Activated CD8-positive, alpha-beta memory T cell treated with anti-CD3 and anti-CD28 coated beads, Interleukin-2, amount 50 U/mL, for 4 hours (primary cell): ENCODE data around the gene PTPRG.

Source experiments
- DNase-seq: peaks from one replicate; pipeline ENCODE4 v3.0.0-alpha.2; 2020

Gene PTPRG

DNA sequence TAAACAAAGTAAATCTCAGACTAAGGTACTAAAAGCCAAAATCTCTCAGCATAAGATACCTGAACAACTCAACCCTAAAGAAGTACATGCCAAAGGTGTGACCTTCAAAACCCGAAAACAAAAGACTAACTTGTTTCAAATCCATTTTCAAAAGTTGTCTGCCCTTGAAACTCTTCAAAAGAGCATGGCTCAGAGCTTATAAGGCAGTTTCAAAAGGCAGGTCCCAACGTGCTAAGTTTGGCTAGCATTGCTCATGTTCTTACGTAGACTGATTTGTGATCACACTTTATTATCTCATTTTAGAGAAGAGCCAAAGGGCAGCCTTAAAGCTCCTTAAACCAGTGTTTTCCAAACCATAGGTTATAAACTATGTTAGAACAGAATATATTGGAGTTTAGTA lies 699.8 kb downstream of the PTPRG start:
- no peak for DNase-seq

DNA sequence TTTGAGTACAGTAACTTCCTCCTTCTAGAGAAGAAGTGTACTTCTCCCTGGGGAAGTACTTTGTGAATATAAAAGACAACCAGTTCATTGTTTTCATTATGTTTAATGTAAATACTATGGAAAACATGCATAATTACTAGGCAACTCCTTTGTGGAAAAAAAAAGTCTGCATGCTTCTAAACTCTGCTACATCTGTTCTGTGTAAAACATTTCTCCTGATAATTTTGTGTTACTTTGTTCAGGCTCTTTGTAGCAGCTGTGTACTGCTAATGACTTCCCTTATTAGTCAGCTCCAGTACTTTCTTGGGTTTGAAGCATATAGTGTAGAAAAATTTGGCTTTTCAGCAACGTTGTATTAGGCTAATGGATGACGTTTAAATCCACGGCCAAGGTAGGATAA lies 700.4 kb downstream of the PTPRG start:
- DNase-seq, result no peak

DNA sequence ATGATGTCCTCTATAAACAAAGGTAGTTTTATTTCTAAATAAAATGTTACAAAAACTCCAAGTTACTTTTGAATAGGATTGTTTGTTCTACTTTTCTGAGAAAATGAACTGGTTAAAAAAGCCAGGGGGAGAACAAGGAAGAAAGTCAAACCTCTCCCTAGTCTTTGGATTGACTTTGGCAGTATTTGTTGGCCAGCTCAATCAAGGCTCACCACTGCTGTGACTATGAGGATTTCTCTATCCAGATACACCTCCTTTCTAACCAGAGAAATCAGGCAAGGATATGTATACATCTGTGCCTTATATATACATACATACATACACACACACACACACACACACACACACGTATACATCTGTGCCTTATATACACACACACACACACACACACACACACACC lies 704.2 kb downstream of the PTPRG start:
- DNase-seq, result no peak

DNA sequence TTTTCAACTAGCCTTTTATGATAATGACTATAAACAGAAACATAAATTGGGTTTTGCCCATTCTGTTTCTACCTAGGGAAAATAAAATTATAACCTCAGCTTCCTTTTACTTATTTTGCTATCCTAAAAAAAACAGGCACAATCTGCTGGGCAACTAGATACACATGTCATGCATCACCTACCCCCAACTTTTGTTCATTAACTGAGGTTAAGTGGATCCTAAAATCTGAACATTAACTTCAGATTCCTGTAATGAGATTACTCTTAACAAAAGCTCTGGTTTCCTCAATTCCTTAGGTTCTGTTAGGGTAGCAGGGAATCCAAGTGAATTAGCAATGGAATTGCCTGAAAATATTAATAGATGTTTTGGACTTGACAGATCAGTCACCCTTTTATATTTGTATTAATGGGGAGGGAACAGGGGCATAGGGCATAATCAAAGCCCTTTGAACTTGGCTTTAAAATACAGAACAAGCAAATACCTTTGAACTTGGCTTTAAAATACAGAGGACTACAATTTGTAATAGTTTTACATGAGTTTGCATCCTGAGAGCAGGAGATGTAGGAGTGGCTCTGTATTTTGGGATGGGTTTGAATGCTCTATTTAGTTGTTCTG lies 705.4 kb downstream of the PTPRG start:
- no peak for DNase-seq

DNA sequence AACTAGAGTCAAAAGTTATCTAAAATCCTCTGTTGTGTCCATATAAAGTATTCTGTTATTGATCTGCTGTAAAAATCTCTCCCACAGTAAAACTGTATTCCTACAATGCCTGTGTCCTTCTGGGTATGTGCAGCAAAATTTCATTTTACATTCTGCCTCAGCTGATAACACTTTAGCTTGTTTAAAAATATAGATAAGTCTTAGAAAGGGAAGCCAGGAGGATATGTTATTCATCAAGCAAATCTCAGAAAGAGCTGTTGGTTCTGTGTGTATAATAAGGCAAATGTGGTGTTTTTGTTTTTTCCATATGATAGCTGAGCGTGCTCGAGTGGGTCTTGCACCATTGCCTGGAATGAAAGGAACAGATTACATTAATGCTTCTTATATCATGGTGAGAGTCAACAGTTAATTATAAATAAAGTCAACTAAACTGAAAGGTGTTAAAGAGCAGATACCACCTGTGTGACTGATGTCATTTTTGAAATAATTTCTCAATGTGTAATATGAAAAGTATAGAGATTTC lies 715.3 kb downstream of the PTPRG start:
- no peak for DNase-seq

DNA sequence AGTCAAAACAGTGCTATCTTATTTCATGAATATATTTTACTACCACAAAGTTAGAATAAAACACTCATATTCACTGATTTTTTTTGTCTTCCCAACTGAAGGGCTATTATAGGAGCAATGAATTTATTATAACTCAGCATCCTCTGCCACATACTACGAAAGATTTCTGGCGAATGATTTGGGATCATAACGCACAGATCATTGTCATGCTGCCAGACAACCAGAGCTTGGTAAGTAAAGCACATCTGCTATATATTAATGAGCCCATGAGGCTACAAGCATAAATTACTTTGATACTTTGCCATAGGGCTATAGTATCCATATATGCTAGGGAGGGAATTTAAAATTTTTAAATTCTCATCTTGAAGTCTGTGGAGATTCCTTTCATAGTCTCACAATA lies 716.1 kb downstream of the PTPRG start:
- DNase-seq, result no peak

DNA sequence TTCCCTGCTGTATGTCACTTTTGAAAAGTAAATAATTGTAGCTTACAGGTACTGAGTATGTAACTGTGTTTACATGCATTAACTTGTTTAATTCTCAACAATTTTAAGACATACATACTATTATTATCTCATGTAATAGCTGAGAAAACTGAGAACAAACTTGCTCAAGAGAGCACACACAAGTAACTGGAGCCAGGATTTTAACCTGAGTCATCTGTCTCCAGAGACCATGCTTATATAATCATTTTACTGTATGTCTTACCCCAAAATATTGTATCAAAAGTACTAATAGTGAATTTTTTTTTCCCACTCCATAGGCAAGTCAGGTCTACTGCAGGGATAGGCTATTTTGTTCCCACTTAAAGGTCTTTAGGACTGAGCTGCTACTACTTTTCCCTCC lies 716.6 kb downstream of the PTPRG start:
- no peak for DNase-seq

DNA sequence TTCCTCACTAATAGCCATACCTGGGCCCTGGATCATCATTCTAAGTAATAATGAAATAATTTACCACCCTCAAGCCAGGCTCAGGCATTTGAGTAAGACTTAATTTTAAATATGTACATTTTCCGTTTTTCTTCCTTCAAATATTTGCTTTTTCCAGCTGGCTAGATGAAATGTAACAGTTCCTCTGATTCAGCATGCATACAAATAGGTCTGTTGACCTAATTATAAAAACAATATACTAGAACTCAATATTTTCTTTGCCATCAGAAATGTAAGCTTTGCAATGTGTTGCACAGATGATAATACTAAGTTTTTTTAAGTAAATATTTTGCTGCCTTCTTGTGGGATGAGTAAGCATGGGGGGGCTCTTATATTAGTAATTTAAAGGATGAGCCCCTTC lies 720.4 kb downstream of the PTPRG start:
- no peak for DNase-seq

DNA sequence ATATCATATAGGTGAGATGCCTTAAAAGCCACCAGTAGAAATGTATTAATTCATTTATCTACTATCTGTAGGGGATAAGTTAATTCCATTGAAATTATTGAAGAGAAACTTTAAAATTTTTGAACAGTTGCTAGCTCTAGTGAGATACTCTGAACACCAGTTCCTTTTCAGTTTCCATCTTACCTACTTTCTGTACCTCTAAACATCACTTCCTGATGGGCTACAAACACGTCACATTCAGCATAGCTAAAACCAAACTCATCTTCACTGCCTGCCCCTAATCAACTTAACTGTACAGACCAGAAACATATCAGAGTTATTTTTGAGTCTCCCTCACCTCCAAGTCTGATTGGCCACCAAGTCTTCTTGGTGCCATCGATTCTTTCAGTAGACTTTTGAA lies 723.1 kb downstream of the PTPRG start:
- DNase-seq, result no peak

DNA sequence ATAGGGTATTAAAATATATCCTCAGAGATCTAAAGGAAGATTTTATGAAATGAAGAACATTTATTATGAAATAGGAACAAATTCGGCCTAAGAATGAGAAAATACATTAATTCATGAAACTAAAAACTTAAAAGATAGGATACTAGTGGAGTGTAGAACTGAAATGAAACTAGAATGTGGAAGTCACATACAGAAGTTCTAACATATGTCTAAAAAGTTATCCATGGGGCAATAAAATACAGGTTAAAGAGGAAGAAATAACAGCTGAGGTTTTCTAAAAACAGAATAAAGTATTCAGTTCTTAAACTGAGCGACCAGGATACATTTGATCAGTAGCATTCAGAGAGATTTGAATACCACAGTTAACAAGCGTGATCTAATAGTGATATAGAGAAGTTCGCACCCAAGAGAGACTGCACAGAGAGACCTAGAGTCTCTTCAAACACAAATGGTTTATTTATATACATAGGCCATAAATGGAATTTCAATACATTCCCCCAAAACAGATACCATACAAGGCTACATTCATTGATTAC lies 726.1 kb downstream of the PTPRG start:
- no peak for DNase-seq

DNA sequence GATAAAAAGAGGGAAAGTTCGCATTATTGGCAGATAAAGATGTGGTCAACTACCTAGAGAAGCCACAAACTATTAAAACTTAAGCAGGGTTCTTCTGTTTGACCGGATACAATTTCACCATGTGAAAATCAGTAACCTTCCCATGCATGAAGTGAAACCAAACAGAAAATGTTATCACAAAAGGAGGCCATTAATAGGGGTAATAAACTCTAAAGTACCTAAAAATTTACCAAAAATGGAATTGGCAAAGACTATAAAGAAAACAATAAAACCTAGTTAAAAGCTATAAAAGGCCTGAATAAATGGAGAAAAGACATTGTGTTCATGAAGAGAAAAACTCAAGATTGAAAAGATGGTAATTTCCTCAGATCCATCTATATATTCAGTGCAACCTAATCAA lies 728.6 kb downstream of the PTPRG start:
- DNase-seq, result no peak

DNA sequence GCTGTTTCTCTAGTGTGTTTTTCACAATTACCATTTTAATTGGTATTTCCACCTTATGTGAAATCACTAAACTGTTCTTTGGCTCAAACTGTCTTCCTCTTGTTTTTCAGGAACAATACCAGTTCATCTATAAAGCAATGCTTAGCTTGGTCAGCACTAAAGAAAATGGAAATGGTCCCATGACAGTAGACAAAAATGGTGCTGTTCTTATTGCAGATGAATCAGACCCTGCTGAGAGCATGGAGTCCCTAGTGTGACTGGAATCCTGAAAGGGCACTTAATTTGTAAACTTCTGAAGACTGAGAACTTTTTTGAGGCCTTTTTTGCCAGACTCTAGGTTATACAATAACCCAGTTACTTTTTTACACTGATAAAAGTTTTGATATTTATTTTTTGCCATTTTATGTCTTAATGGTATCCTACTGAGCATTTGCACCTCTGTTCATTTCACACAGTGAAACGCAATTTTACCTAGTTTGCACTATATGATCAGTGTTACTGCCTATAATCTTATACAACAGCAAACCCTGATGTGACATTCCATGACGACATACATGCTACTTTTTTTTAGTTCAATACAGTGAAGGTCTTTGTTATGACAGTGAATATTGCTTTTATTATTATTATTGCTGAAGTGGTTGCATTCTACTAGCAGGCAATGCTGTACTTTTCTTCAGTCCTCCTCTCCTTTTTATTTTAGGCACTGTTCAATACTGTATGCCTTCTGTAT lies 731.8 kb downstream of the PTPRG start:
- no peak for DNase-seq

DNA sequence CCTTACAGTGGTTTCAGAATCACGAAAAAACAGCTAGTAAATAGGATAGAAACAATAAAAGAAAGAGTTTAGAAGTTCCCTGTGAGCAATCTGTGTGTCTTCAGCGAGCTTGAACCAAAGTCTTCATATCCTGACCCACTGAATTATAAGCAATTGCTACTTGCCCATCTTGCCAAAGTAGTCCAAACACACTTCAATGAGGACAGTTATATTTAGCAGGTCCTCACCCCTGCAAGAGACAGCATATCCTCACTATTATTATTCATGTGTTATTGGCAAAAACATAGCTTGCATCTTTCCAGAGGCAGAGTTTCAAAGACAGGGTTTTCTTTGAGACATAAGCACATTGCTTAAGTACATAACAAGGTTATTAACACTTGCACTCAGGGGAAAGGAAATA lies 734.2 kb downstream of the PTPRG start:
- DNase-seq, result no peak

DNA sequence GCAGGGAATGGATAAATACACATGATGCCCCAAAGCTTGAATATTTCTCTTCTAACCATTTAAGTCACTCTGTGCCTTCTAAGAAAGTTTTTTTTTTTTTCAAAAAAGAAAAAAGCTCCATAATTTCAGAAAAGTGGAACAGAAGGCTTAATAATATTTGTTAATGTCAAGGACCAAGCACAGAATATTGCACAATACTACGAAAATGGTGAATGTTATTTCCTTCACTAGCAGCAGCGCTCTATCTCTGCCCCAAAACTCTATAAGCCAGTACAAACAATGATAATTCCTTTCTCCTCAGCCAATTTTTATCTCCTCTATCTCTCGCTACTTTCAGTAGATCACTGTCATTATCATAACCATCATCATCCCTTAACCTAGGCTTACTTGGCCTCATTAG lies 739.2 kb downstream of the PTPRG start:
- no peak for DNase-seq

DNA sequence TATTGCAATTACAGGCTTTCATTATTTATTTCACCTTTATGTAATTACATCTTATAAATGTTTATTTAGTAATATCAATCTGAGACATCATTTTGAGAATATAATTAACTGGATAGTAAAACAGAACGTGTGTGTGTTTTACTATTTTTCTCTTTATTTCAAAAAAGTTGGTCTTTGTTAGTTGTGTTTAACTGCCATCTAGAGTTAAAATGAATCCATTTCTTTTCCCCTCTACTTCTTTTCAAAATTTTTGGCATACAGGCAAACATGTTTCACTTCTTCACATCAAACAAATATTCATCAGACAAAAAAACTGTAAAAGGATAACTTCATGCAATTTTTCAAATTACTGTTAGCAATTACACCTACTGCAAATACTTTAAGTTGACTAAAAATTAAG lies 750.8 kb downstream of the PTPRG start:
- DNase-seq, result no peak

DNA sequence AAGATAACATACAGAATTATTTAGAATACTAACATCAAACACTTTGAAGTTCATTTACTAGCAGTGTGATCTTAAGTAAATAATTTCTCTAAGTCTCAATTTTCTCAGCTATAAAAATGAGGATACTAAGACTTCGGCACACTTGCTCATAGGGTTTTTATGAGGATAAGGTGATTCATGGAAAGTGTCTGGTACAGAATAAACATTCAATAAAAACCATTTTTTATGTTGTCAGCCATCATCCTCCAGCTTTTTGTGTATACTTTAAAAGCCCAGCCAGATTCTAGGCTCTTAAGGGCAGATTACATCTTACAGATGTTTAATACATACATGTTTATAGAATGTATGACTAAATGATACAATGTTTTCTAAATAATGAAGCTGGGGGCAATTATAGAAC lies 755.2 kb downstream of the PTPRG start:
- DNase-seq, result no peak

DNA sequence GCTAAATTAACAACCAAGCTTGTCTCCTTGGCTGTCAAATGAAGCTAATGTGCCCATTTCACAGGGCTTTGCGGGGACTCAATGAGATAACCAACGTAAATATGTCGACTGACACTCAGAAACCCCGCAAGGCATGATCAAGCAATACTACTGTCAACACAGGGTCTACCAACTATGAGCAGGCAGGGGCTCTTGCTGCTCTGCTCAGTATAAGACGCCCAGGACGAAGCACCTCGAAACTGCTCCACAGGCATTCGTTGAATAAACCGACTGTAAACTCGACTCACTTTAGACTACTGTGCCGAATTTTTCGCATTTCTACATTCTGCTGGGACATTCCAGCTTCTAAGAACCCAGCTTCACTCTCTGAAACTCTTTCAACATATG lies 757.0 kb downstream of the PTPRG start:
- no peak for DNase-seq

DNA sequence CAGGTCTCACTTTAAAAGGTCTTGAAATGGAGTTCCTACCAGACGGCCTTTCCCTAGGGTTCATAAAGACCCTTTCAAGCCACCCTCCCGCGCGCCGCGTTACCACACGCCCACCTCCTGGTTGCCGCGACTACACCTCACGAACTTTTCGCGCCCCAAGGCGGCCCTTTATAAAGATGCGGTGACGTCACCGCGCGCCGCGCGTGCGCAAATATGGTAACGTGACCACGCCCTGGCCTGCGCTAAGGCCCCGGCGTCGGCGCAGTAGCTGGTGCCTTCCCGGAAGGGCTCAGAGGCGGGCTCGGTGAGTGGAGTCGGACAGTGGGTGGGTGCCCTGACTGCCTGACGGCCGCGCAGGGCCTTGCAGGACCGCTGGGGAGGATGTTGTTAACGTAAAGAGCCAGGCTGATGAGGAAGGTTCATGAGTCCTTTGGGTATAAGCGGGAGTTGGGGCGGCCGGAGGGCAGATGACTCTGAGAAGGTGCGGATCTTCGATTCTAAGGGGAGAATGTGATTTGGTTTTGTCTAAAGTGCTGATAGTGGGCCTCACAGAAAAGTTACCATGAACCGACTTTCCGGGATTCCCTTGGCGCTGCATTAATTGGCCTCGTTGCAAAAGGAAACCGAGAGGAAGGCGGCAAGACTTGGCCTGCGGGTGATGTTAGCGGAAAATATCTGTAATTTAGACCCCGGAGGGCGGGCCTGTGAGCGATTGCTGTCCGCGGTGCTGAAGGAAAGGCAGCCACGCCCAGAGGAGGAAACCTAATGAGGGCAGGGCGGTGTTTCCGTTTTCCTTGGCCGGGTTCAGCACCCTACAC lies 757.6 kb downstream of the PTPRG start:
- peak; percentile 58 for DNase-seq

DNA sequence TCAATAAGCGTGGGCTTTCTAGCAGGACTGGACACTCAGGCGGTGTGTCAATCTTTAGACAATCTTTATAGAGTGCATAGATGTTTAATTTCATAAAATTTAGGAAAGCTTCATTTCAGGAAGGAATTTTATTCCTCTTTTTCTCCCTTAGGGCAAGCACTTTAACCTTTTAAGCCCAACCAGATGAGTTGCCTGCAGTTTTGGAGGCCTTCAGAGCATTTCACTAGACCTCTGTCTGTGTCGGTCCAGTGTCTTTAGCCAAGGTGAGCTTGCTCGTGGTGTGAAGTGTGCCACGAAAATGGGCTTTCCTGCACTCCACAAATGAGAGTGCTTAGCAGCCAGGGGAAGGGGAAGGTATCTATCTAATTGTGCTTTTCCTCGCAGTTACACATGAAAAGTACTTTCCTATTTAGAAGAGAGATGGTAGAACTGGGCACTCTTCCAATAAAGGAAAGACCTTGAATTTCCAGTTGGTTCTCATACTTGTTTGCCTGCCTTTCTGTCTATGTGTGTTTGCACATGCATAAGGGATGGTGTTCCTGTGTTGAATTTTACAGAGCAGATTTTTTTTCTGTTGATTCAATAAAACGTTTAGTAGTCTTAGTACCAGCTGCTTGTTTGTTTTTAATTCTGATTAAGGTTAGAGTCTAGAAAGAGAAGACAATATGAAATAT lies 758.3 kb downstream of the PTPRG start:
- DNase-seq, result no peak

DNA sequence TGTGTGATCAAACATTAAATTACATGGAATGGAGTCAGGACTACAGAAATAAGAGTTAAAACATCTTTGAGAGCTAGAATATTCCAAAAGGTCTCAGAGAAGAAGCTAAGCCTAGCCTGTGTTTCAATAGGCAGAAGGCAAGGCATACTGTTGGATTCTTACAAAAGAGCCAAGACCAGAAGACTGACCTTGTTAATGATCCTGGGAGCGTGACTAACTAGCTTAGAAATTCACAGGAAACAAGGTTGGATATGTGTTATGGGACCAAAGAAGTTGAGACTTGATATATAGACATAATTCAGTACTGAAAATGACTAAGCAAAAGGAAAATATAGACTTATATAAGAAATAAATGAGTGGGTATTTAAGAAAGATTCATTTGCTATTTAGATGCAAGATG lies 761.9 kb downstream of the PTPRG start:
- no peak for DNase-seq

DNA sequence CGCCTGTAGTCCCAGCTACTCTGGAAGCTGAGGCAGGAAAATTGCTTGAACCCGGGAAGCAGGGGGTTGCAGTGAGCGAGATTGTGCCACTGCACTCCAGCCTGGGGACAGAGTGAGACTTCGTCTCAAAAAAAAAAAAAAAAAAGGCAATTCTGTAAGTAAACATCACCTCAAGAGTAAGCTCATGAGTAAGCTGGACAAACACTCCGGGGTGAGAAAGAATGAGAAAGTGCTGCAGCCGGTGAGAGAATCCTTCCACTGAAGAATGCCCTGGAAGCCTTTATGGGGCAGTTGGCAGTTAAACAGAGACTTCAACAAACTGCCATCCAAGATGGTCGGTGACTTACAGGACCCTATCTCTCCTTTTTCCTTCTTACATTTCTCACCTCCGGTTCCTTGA lies 764.5 kb downstream of the PTPRG start:
- no peak for DNase-seq

DNA sequence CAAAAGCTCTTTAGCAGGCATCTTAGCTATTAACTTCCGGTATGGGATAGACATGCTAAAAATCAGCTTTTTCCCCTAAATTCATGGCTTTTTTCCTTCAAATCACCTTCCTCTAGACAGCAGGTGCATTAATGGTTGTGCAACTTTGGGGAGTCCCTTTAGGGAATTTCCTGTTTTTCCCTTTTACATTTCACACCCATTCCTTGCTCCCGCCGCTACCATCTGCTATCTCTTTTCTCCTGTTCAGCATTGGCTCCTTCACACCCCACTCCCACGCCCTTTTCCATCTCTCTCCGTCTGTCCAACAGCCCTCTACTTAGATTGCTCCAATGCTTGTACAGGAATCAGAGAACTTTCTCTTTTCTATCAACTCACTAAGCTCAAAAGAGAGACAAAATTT lies 768.6 kb downstream of the PTPRG start:
- DNase-seq, result no peak

DNA sequence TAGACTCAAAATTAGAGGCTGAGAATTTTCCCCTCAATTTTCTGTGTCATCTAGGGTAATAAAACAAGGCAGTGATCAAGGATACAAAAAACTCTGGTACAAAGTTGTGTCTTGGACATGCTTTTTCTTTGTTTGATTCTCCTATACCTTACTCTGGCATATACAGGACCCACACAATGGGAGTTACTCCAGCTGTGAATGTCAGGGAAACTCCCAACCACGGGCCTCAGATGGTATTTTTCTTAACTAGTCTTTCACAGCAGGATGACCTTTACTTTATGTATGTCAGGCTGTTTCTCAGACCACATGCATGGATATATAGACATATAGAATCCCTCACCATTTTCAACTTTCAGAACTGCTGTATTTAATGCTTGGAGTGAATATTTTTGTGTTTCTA lies 770.6 kb downstream of the PTPRG start:
- no peak for DNase-seq
